Measurements from ENCODE around the gene RHOB. TPM values are rescaled to one million over a fixed set of nuclear protein-coding genes. Genes with fewer than 3 reads are reported as not detected.

RHOB gene
- polyA plus RNA-seq, 3 donors = 43.3 to 602 (median 66.3) TPM

DNA sequence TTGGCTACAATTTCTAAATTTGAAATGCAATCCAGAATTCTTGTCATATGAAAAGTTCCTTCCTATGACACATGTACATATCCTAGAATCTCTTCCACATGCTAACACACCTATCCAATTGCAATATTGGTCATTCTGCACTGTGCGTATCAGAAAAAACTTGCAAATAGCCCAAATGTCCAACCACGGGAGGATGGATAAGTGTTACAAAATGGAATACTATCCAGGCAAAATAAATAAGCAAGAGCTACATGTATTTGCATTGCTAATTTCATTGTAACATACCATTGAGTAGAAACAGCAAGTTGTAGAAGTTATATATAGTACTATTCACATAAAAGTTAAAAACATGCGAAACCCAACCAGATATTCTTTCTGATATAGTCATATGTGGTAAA, 15.6 kb upstream of the RHOB start:
- H3K27ac ChIP-seq (ENCODE audit: low read depth in 1 of 2, low read length in 2 of 2) = peak overlapping the region in 1 of 2 donors; percentile 83
- H3K36me3 ChIP-seq (replicated peaks in 1 of 2; ENCODE audit: control insufficient read depth in 1 of 2, insufficient read depth in 2 of 2, low read length in 2 of 2) = no peaks in the 10 kb centered on the region
- H2AFZ ChIP-seq (ENCODE audit: insufficient read depth, low read depth, low read length, poor library complexity, severe bottlenecking) = no peak overlapping the region
- Mint-ChIP-seq H3K4me1 (peaks cover 74% of the 10 kb centered on the region), H3K27ac (peak overlapping the region; percentile 88 to 100 (median 98)), H3K9me3 (peaks cover 0 to 4% (median 0%) of the 10 kb centered on the region in 7 donors), H3K36me3 (peaks cover 6 to 10% of the 10 kb centered on the region in 2 donors), H3K4me3 (no peak overlapping the region), H3K27me3 (ENCODE audit: low read depth in 3 of 3) (peaks cover 0 to 2% (median 1%) of the 10 kb centered on the region in 3 donors)
- peak overlapping the region in 1 of 3 experiments; percentile 52 for H3K4me3 ChIP-seq (replicated peaks in 1 of 3; ENCODE audit: low read depth in 2 of 3, low read length in 3 of 3)
- H3K9ac ChIP-seq (ENCODE audit: insufficient read depth, low read length, poor library complexity, severe bottlenecking) = no peak overlapping the region
- no peaks in the 10 kb centered on the region for H4K20me1 ChIP-seq (ENCODE audit: insufficient read depth, low read length)
- no peaks in the 10 kb centered on the region for H3K9me3 ChIP-seq (replicated peaks in 1 of 2; ENCODE audit: control insufficient read depth in 1 of 2, insufficient read depth in 1 of 2, low read length in 2 of 2)
- WGBS (ENCODE audit: insufficient coverage) = no CpG with 5 or more reads among the region's 3 CpGs
- no peaks in the 10 kb centered on the region for H3K27me3 ChIP-seq (ENCODE audit: control insufficient read depth in 2 of 2, insufficient read depth in 2 of 2, low read length in 2 of 2)
- H3K4me1 ChIP-seq (ENCODE audit: control insufficient read depth in 1 of 2, insufficient read depth in 2 of 2, low read length in 2 of 2) = peaks cover 58 to 70% of the 10 kb centered on the region in 2 donors
- no peaks in the 10 kb centered on the region for H3K79me2 ChIP-seq (ENCODE audit: insufficient read depth, low read length)
- intact Hi-C loops (cut with micrococcal nuclease) = no loop called here
- no peak for DNase-seq
- TF ChIP-seq, protein P1, sequence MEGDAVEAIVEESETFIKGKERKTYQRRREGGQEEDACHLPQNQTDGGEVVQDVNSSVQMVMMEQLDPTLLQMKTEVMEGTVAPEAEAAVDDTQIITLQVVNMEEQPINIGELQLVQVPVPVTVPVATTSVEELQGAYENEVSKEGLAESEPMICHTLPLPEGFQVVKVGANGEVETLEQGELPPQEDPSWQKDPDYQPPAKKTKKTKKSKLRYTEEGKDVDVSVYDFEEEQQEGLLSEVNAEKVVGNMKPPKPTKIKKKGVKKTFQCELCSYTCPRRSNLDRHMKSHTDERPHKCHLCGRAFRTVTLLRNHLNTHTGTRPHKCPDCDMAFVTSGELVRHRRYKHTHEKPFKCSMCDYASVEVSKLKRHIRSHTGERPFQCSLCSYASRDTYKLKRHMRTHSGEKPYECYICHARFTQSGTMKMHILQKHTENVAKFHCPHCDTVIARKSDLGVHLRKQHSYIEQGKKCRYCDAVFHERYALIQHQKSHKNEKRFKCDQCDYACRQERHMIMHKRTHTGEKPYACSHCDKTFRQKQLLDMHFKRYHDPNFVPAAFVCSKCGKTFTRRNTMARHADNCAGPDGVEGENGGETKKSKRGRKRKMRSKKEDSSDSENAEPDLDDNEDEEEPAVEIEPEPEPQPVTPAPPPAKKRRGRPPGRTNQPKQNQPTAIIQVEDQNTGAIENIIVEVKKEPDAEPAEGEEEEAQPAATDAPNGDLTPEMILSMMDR (IDR thresholded peaks at IDR 0.05) = no peak
- H3K4me2 ChIP-seq (replicated peaks; ENCODE audit: extremely low read depth, low read length, poor library complexity, severe bottlenecking) = peak overlapping the region; percentile 23

DNA sequence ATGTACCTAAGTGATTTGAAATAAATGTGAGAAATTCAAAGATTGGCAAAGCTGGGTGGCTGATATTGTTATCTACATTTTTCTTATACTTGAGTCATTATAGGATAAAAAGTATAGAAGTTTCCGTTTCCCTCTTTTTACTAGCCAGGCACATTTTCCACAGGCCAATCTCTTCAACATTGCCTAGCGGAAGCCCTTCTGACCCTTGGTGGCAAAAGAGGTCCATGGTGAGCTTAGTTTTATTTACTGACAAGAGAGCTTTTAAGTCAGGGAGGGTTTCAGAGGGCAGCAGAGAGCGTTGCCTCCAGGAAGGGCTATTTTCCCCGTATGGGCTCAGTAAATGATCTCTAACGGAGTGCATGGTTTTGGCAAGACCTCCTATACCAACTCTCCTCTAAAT, 15.1 kb upstream of the RHOB start:
- Mint-ChIP-seq H3K4me1 (peaks cover 69% of the 10 kb centered on the region), H3K27me3 (ENCODE audit: low read depth in 3 of 3) (peaks cover 0 to 2% (median 1%) of the 10 kb centered on the region in 3 donors), H3K4me3 (no peak overlapping the region), H3K36me3 (peaks cover 6 to 9% of the 10 kb centered on the region in 2 donors), H3K27ac (peak overlapping the region in 3 of 7 donors; percentile 15 to 71 (median 57)), H3K9me3 (peaks cover 0 to 4% (median 0%) of the 10 kb centered on the region in 7 donors)
- Histone ChIP-seq H4K20me1 (ENCODE audit: insufficient read depth, low read length) (no peaks in the 10 kb centered on the region), H3K4me1 (ENCODE audit: control insufficient read depth in 1 of 2, insufficient read depth in 2 of 2, low read length in 2 of 2) (peaks cover 54 to 66% of the 10 kb centered on the region in 2 donors), H3K9ac (ENCODE audit: insufficient read depth, low read length, poor library complexity, severe bottlenecking) (no peak overlapping the region), H3K4me3 (replicated peaks in 1 of 3; ENCODE audit: low read depth in 2 of 3, low read length in 3 of 3) (no peak overlapping the region), H2AFZ (ENCODE audit: insufficient read depth, low read depth, low read length, poor library complexity, severe bottlenecking) (no peak overlapping the region), H3K79me2 (ENCODE audit: insufficient read depth, low read length) (no peaks in the 10 kb centered on the region), H3K4me2 (replicated peaks; ENCODE audit: extremely low read depth, low read length, poor library complexity, severe bottlenecking) (no peak overlapping the region), H3K9me3 (replicated peaks in 1 of 2; ENCODE audit: control insufficient read depth in 1 of 2, insufficient read depth in 1 of 2, low read length in 2 of 2) (no peaks in the 10 kb centered on the region), H3K36me3 (replicated peaks in 1 of 2; ENCODE audit: control insufficient read depth in 1 of 2, insufficient read depth in 2 of 2, low read length in 2 of 2) (no peaks in the 10 kb centered on the region), H3K27me3 (ENCODE audit: control insufficient read depth in 2 of 2, insufficient read depth in 2 of 2, low read length in 2 of 2) (no peaks in the 10 kb centered on the region), H3K27ac (ENCODE audit: low read depth in 1 of 2, low read length in 2 of 2) (peak overlapping the region in 1 of 2 donors; percentile 46)
- intact Hi-C loops (cut with micrococcal nuclease) = no loop called here
- no CpG with 5 or more reads among the region's 5 CpGs for WGBS (ENCODE audit: insufficient coverage)
- no peak for DNase-seq
- TF ChIP-seq, protein P1 (IDR thresholded peaks at IDR 0.05) = no peak
